G401.6 (cell line): ENCODE data around the gene KLHL22.
"Not testable (repeated sequence)": the region's sequence is repeated elsewhere in the genome, so short reads cannot be mapped to it uniquely, and the experiment has no call there.

ENCODE experiments used
- FAIRE-seq: peaks from 2 replicates; lab custom pipeline; 2012; peaks lifted over from hg19 to GRCh38; lab: Jason Lieb, UNC

Gene KLHL22

GRCh38 chr22:20469110-20469868 is 26.3 kb downstream of the KLHL22 start:
- FAIRE-seq = no peak

- FAIRE-seq = no peak
Observed at GRCh38 chr22:20466659-20467379, 28.8 kb downstream of the KLHL22 start.

GRCh38 chr22:20465759-20466077 is 29.9 kb downstream of the KLHL22 start:
- no peak for FAIRE-seq

- no peak for FAIRE-seq
Observed at GRCh38 chr22:20464912-20465758, 30.5 kb downstream of the KLHL22 start.

GRCh38 chr22:20464096-20464614 is 31.4 kb downstream of the KLHL22 start:
- FAIRE-seq = no peak

- FAIRE-seq = no peak
Observed at GRCh38 chr22:20463324-20464095, 32.1 kb downstream of the KLHL22 start.

GRCh38 chr22:20459862-20460261 is 35.7 kb downstream of the KLHL22 start:
- no peak for FAIRE-seq

- no peak for FAIRE-seq
Observed at GRCh38 chr22:20459152-20459542, 36.4 kb downstream of the KLHL22 start.

- no peak for FAIRE-seq
Observed at GRCh38 chr22:20458530-20459151, 37.0 kb downstream of the KLHL22 start.

- no peak for FAIRE-seq
Observed at GRCh38 chr22:20457506-20458240, 37.9 kb downstream of the KLHL22 start.

GRCh38 chr22:20456722-20457076 is 38.9 kb downstream of the KLHL22 start:
- FAIRE-seq = no peak

- FAIRE-seq = peak; percentile 78
Observed at GRCh38 chr22:20456064-20456721, 39.4 kb downstream of the KLHL22 start.

GRCh38 chr22:20455709-20456063 is 39.9 kb downstream of the KLHL22 start:
- no peak for FAIRE-seq

GRCh38 chr22:20453222-20453621 is 42.4 kb downstream of the KLHL22 start:
- no peak for FAIRE-seq

- no peak for FAIRE-seq
Observed at GRCh38 chr22:20451920-20452319, 43.7 kb downstream of the KLHL22 start.

GRCh38 chr22:20451129-20451778 is 44.3 kb downstream of the KLHL22 start:
- not testable (repeated sequence) for FAIRE-seq

GRCh38 chr22:20450551-20450906 is 45.1 kb downstream of the KLHL22 start:
- FAIRE-seq = no peak

- no peak for FAIRE-seq
Observed at GRCh38 chr22:20449819-20450550, 45.6 kb downstream of the KLHL22 start.

- no peak for FAIRE-seq
Observed at GRCh38 chr22:20448630-20449029, 47.0 kb downstream of the KLHL22 start.
